Measurements from ENCODE around the gene OSBPL2. TPM values are rescaled to one million over a fixed set of nuclear protein-coding genes. Genes with fewer than 3 reads are reported as not detected.

The OSBPL2 gene
- total and polyA plus RNA-seq, 7 donors, result 27.0 to 36.8 (median 31.7) TPM

DNA sequence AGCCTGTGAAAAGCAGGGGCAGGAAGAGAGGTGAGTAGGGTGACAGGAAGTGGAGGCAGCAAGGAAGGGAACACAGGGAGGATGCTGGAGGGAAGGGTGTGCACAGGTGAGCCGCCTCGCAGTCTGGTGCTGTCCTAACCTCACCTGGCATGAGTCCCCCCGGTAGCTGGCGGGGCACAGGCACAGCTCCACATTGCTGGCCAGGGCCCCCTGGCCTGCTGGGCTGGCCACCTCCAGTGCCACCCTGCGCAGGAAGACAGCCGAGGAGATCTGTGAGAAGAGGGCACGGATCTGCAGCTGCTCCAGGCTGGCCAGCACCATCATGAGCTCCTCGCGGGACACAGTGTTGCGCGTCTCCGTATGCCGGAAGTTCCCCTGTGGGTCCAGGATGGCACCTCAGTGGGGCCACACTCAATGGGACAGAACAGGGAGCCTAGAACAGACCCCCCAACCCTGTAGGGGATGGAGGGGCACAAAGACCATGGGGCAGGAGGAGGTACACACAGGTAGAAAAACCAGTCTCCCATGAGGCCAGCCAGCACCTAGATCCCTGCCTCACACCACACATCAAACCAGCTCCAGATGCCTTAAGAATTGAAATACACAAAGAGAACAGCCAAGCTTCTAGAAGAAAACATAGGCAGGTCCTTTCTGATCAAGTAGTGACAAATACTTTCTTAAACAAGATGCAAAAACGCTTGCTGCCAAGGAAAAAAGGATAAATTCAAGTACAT is 87.0 kb downstream of the OSBPL2 start:
- TF ChIP-seq POLR2AphosphoS5 (IDR thresholded peaks at IDR 0.05) (no peak), POLR2A (IDR thresholded peaks at IDR 0.05) (no peak), EP300 (IDR thresholded peaks at IDR 0.05) (no peak)
- TF ChIP-seq, protein P1, sequence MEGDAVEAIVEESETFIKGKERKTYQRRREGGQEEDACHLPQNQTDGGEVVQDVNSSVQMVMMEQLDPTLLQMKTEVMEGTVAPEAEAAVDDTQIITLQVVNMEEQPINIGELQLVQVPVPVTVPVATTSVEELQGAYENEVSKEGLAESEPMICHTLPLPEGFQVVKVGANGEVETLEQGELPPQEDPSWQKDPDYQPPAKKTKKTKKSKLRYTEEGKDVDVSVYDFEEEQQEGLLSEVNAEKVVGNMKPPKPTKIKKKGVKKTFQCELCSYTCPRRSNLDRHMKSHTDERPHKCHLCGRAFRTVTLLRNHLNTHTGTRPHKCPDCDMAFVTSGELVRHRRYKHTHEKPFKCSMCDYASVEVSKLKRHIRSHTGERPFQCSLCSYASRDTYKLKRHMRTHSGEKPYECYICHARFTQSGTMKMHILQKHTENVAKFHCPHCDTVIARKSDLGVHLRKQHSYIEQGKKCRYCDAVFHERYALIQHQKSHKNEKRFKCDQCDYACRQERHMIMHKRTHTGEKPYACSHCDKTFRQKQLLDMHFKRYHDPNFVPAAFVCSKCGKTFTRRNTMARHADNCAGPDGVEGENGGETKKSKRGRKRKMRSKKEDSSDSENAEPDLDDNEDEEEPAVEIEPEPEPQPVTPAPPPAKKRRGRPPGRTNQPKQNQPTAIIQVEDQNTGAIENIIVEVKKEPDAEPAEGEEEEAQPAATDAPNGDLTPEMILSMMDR (IDR thresholded peaks at IDR 0.05), result no peak
- H3K27ac ChIP-seq, result no peak overlapping the region
- H3K9me3 ChIP-seq, result no peaks in the 10 kb centered on the region
- H3K36me3 ChIP-seq, result peaks cover 64 to 94% (median 84%) of the 10 kb centered on the region in 4 donors
- DNase-seq, result no peak
- H3K4me1 ChIP-seq, result no peaks in the 10 kb centered on the region
- 88 to 90% methylated on average over 14 of the region's 14 CpGs for WGBS, 2 donors
- intact Hi-C loops (cut with DNase I), result no loop called here
- H3K4me3 ChIP-seq, result no peak overlapping the region
- H3K27me3 ChIP-seq, result no peaks in the 10 kb centered on the region

DNA sequence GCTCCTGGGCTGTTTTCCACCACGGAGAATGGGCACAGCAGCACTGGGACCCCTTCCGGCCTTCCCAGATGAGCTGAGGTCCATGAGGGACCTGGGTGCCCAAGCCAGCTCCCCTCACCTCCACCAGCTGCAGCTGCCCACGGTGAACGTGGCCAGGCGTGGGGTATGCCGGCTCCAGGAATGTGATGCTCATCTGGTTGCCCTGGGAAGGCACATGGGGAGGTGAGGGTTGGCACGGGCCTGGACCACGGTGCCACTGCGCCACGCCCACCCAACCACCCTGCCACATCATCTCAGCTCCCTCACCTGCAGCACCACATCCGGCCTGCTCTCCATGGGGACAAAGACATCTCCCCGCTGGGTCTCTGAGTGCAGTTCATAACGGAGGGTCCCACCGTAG is 88.2 kb downstream of the OSBPL2 start:
- WGBS, 2 donors, result 85 to 91% methylated on average over 14 of the region's 14 CpGs
- H3K4me3 ChIP-seq, result no peak overlapping the region
- H3K9me3 ChIP-seq, result no peaks in the 10 kb centered on the region
- no peaks in the 10 kb centered on the region for H3K27me3 ChIP-seq
- TF ChIP-seq EP300 (IDR thresholded peaks at IDR 0.05) (no peak), POLR2AphosphoS5 (IDR thresholded peaks at IDR 0.05) (no peak), POLR2A (IDR thresholded peaks at IDR 0.05) (no peak)
- TF ChIP-seq, protein P1 (IDR thresholded peaks at IDR 0.05), result no peak
- H3K36me3 ChIP-seq, result peaks cover 73 to 100% (median 88%) of the 10 kb centered on the region in 4 donors
- no peaks in the 10 kb centered on the region for H3K4me1 ChIP-seq
- DNase-seq, result no peak
- H3K27ac ChIP-seq, result no peak overlapping the region
- intact Hi-C loops (cut with DNase I), result no loop called here

DNA sequence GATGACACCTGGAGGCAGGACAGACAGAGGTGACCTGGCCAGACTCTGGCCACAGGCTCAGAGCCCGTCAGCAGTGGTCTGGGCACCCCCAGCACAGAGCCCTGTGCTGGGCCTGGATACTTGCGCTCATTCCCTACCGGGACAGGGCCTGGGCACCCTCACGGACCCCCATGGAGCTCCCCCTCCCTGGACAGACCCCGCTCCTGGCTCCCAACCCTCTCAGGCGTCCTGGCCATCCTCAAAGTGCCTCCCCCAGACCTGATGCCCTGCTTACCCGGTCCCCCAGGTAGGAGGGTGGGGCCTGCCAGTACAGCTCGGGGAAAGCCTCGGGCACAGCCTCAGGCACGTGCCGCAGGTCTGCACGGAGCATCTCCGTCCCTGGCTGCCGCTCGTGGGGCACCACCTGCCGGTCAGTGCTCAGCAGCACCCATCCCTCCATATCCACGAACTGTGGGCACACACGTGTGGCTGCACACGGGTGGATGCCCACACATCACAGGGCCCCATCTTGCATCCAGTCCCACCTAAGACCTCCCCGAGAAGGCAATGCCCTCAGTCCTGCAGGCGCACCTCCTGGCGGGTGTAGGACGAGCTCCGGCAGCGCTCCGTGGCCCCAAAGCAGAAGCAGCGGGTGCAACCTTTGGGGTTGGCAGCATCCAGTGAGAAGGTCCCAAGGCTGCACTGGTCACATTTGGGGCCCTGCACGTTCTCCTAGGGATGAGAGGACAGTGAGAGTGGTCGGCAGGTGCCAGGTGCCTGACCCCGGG is 88.8 kb downstream of the OSBPL2 start:
- Histone ChIP-seq H3K27ac (no peak overlapping the region), H3K27me3 (no peaks in the 10 kb centered on the region), H3K4me1 (no peaks in the 10 kb centered on the region), H3K36me3 (peaks cover 75 to 100% (median 88%) of the 10 kb centered on the region in 4 donors), H3K4me3 (no peak overlapping the region), H3K9me3 (no peaks in the 10 kb centered on the region)
- intact Hi-C loops (cut with DNase I), result no loop called here
- TF ChIP-seq POLR2A (IDR thresholded peaks at IDR 0.05) (no peak), POLR2AphosphoS5 (IDR thresholded peaks at IDR 0.05) (no peak)
- 81 to 87% methylated on average over 30 of the region's 30 CpGs for WGBS, 2 donors
- DNase-seq, result no peak

DNA sequence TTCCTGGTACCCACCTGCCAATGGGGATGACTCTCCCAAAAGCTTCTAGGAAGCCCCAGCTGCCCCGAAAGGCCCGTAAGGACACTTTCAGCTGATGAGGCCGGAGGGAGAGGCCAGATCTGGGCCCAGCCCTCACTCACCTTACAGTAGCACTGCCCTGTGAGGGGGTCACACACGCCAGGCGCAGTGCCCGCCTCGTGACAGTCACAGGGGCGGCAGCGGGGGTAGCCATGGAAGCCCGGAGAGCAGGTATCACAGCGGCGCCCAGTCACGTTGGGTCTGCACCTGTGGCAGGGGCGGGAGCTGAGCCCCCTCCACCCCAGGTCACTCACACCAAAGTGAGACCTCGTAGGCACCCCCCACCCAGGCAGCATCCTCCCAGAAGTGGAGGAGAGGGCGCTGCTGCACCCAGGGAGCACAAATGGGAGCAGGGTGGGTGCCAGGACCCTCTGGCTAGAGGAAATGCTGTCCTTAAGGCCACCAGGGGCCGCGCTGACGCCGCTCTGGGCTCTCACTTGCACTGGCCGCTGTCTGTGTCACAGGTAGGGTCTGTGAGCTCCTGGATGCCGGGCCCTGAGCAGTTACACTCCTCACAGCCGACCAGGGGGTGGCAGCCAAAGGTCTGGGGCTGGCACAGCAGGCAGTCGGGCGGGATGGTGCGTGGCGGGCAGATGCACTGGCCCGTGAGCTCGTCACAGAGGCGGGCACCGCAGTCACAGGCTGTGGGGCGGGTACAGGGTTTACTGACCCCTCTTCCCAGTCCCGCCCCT is 89.6 kb downstream of the OSBPL2 start:
- no peaks in the 10 kb centered on the region for H3K4me1 ChIP-seq
- DNase-seq, result no peak
- 82 to 91% methylated on average over 33 of the region's 33 CpGs for WGBS, 2 donors
- H3K9me3 ChIP-seq, result no peaks in the 10 kb centered on the region
- H3K4me3 ChIP-seq, result no peak overlapping the region
- no peak for TF ChIP-seq POLR2A (IDR thresholded peaks at IDR 0.05)
- TF ChIP-seq POLR2AphosphoS5 (IDR thresholded peaks at IDR 0.05), result no peak
- TF ChIP-seq, protein P1 (IDR thresholded peaks at IDR 0.05), result no peak
- TF ChIP-seq EP300 (IDR thresholded peaks at IDR 0.05), result no peak
- H3K27ac ChIP-seq, result no peak overlapping the region
- H3K27me3 ChIP-seq, result no peaks in the 10 kb centered on the region
- H3K36me3 ChIP-seq, result peaks cover 76 to 100% (median 92%) of the 10 kb centered on the region in 4 donors
- intact Hi-C loops (cut with DNase I), result no loop called here
